Hematopoietic multipotent progenitor cell treated with erythropoietin and hydrocortisone succinate and interleukin-3 and kit ligand, for 8 days (in vitro differentiated cells): Measurements from ENCODE around the gene ZNF154.

Experiments used
- DNase-seq: peaks from one replicate; pipeline ENCODE4 v3.0.0-alpha.2; 2015

ZNF154 gene

GRCh38 chr19:57672466-57672865 lies 36.5 kb downstream of the ZNF154 start:
- DNase-seq = no peak

- DNase-seq = no peak
Measured at GRCh38 chr19:57671124-57671895, 37.7 kb downstream of the ZNF154 start.

- DNase-seq = no peak
Measured at GRCh38 chr19:57668635-57669034, 40.4 kb downstream of the ZNF154 start, which contains the start of gene ZSCAN4. TSS of gene ZSCAN4 (plus strand) at chr19:57668935. CDS start at chr19:57676146, 7,211 bp downstream.

- no peak for DNase-seq
Measured at GRCh38 chr19:57667228-57667627, 41.8 kb downstream of the ZNF154 start.

DNA sequence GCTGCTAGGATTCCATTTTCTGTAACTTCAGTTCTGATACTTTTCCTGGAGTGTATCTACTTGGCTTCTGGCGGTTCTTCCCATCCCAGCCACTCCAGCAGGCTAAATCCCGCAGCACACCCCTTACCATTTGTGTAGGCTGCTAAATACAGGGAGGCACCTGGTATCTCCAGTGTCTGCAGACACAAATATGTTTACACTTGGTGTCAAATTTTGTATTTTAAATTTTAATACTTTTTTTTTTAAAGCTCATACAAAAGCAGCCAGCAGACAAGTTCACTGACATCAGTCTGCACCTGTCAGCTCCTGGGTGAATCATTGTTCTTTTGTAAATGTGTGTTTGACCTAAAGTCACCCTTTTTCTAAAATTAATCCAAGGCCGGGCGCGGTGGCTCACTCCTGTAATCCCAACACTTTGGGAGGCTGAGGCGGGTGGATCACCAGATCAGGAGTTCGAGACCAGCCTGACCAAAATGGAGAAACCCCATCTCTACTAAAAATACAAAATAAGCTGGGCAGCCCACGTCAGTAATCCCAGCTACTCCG lies 43.7 kb downstream of the ZNF154 start:
- no peak for DNase-seq

DNA sequence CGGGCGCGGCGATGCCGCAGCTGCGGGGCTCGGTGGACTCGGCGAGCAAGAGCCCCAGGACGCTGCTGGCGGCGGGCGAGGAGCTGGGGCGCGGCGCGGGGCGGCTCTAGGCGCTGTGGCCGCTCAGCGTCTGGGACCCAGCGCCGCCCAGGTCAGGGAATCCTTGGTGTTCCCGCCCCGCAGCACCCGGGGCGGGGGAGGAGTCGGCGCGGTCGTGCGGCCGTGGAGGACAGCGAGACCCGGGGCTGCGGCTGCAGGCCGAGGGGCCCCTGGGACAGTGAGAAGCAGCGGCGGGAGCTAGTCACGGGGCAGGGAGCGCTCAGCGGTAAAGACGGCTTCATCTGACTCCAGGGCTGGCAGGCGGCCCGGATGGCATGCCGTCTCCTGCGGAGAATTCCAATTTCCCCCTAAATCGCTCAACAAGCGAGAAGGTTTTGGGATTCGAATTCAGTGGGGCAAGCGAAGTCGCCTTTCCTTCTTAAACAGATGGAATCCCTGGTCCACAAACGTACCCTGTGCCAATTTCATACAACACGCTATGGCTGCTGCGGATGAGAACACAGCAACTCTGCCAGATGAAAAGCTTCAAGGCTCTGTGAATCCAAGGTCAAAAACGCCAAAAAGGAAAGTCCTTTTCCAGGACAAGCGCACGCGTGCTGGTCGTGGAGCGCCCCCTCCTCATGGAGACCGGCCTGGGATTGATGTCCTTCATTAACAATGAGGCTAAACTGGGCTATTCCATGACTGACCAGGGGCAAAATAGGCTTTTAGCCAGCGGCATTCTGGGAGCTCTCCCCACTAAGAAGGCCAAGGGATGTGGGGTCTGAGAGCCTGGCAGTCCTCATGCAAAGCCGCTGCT lies 44.5 kb downstream of the ZNF154 start:
- peak; percentile 32 for DNase-seq

DNA sequence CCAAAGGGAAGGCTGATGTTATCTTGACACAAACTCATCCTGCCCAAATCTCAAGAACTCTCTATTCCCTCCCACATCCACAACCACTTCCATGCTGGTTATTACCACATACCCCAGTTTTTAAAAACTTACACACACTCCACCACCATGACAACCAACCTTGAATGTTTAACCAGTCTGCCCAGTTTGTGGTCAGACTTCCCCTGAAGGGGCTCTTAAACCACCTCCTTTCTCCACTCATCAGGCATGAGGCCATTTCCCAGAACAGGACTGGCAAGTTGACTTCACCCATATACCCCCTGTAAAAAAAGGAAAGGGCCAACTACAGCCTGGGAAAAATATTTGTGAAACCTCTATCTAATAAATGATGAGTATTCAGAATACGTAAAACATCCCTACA lies 52.7 kb downstream of the ZNF154 start:
- DNase-seq = no peak

DNA sequence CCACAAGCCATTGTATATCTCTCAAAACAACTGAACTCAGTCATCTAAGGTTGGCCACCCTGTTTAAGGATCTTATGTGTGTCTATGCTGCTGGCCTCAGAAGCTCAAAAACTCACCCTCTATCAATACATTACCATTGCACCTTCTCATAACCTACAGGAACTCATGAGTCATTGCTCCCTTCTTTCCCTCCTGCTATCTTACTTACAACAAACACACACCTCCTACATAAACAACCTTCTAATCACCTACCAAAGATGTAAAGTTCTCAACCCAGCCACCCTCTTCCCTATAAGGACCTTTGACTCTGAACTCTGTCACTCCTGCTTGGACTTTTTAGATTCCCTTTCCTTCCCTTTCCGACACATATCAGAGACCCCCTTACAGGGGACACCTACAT lies 53.6 kb downstream of the ZNF154 start:
- no peak for DNase-seq

DNA sequence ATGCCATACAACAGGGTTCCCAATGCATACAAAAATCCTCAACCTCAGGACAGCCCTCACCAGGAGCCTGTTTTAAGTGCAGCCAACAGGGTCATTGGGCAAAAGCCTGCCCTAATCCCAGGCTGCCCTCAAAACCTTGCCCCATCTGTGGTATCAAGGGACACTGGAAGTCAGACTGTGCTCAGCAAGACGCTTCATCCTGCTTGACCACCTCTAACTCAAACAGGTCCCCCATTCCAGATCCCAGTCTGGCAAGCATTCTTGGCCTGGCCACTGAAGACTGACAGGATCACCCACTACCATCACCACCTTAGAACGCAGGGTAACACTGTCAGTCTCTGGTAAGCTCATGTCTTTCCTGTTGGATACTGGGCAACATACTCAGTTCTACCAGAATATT lies 55.3 kb downstream of the ZNF154 start:
- no peak for DNase-seq

DNA sequence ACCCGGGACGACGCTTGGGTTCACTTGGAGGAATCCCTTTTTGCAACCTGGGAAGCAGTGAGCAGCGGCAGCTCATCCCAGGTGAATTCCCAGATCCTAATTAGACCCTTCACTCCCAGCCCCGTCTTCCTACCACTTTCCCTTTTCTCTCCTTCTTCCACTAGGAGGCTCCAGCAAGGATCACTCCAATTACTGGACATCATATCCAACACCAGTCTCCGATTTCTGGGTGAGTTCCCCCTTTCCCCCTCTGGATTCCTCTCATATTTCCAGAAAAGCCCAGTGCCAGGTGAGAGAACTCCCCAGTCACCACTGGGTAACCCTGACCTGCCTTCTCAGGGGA lies 57.4 kb downstream of the ZNF154 start:
- no peak for DNase-seq

DNA sequence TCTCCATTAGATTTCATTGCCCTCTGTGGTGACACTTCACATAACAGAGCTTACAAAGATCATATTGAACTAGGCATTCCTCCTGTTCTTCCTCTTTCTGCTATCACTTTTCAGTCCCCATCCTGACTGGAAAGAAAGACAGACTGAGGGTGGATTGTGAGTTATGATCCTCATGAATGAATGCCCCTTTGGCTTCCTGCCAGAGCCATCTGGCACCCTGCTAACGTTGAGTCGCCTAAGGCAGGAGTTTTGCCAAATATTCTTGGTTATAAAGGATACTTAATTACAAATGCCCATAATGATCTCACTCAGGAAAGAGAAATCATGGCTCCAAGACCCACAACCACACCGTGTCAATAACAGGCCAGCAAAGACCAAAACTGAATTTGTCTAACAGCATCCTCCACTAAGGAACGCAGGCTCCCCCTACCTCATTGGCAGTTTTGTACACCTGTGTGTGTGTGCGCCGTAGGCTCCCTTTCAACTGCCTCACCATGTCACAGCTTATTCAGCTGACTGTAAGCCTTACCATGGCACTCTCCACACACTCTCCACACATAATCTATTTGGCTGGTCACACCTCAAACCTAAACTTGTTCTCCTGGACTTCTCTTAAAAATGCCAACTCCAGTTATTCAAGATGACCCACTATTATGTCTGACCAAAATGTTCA lies 60.5 kb downstream of the ZNF154 start:
- DNase-seq = no peak
